ENCODE results near the gene TRPM8.

TRPM8 gene

DNA sequence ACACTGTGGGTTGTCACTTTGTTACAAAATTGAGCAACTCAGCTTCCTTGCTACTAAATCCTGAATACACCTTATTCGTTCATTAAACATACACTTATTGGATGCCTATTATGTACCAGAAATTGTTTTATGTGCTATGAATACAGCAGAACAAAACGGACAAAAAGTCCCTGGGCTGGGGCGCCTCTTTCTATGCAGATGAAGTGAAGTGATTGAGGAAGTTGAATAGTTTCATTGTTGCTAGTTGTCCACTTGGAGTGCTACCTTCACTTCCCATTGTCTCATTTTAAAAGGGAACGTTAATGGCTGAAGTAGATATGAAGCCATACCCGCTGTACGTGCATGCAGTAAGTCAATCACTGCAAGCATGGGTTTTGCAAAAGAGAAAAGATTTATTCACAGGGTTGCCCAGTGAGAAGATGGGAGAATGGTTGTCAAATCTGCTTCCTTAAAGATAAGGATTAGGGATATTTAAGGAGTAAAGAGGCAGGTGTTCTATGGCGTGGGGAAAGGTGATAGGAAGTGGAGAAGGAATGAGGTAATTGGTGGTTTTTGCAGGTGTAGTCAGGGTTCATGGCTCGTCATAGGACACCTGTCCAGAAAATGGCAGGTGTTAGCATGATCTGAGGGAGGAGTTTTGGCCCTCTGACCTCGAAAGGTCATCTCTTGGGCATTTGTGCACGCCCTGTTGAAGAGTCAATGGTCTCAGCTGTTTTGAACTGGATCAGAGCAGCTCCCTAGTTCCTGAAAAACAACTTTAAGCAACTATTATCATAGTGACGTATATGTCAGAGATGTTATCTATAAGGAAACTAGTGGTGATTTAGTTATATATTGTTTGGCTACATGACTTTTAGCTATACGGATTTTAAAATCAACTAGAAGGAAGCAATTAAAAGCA is 23.5 kb downstream of the TRPM8 start:
- Mint-ChIP-seq H3K4me1 (no peaks in the 10 kb centered on the region), H3K36me3 (ENCODE audit: low read depth) (no peaks in the 10 kb centered on the region), H3K27ac (no peak overlapping the region), H3K4me3 (no peak overlapping the region), H3K27me3 (ENCODE audit: low read depth, poor library complexity) (peaks cover 42% of the 10 kb centered on the region), H3K9me3 (peaks cover 13% of the 10 kb centered on the region)
- DNase-seq: no peak
- TF ChIP-seq CTCF (IDR thresholded peaks at IDR 0.05): no peak

DNA sequence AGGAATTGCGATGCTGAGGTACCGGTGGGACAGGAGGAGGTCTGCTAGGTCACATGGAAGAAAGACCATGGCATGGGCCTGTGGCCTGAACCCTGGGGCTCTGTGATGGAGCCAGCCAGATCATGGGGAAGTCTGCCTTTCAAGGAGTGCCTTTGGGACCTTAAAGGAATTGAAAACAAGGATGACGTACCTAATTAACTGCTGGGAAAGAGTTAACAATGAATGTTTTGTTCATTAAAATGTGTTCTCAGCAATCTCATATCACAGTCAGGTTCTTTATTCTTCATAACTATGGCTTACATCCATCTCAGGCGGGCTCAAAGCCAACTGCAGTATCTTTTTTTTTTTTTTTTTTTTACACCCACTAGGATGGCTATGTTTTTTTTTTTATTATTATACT is 25.6 kb downstream of the TRPM8 start:
- Mint-ChIP-seq H3K4me1 (no peaks in the 10 kb centered on the region), H3K9me3 (peaks cover 13% of the 10 kb centered on the region), H3K27me3 (ENCODE audit: low read depth, poor library complexity) (peaks cover 42% of the 10 kb centered on the region), H3K36me3 (ENCODE audit: low read depth) (no peaks in the 10 kb centered on the region), H3K27ac (no peak overlapping the region), H3K4me3 (no peak overlapping the region)
- DNase-seq: no peak
- no peak for TF ChIP-seq CTCF (IDR thresholded peaks at IDR 0.05)

GRCh38 chr2:233944269-233944668 is 27.1 kb downstream of the TRPM8 start:
- TF ChIP-seq CTCF (IDR thresholded peaks at IDR 0.05): no peak
- H3K4me1 Mint-ChIP-seq: no peaks in the 10 kb centered on the region
- H3K36me3 Mint-ChIP-seq (ENCODE audit: low read depth): no peaks in the 10 kb centered on the region
- H3K9me3 Mint-ChIP-seq: peaks cover 13% of the 10 kb centered on the region
- H3K27me3 Mint-ChIP-seq (ENCODE audit: low read depth, poor library complexity): peaks cover 36% of the 10 kb centered on the region
- no peak overlapping the region for H3K27ac Mint-ChIP-seq
- H3K4me3 Mint-ChIP-seq: no peak overlapping the region
- no peak for DNase-seq

DNA sequence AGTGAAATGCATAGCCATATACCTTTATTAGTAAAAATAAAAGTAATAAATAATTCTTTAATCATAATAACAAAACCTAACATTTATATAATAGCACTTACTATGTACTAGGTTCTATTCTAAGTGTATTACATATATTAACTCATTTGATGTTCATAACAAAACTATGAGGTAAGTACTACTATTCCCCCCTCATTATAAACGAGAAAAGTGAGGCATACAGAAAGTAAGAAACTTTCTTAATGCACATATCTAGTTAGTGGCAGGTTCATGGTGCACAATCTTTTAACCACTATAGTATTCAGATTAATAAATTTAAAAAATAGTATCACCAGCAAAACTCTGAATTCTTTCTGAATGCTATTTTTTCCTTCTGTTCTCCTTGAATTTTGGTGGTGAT is 27.5 kb downstream of the TRPM8 start:
- Mint-ChIP-seq H3K27me3 (ENCODE audit: low read depth, poor library complexity) (peaks cover 33% of the 10 kb centered on the region), H3K4me1 (no peaks in the 10 kb centered on the region), H3K4me3 (no peak overlapping the region), H3K9me3 (peaks cover 13% of the 10 kb centered on the region), H3K27ac (no peak overlapping the region), H3K36me3 (ENCODE audit: low read depth) (no peaks in the 10 kb centered on the region)
- no peak for DNase-seq
- TF ChIP-seq CTCF (IDR thresholded peaks at IDR 0.05): no peak

GRCh38 chr2:233945146-233945545 is 28.0 kb downstream of the TRPM8 start:
- Mint-ChIP-seq H3K27ac (no peak overlapping the region), H3K27me3 (ENCODE audit: low read depth, poor library complexity) (peaks cover 30% of the 10 kb centered on the region), H3K4me3 (no peak overlapping the region), H3K4me1 (no peaks in the 10 kb centered on the region), H3K9me3 (peaks cover 13% of the 10 kb centered on the region), H3K36me3 (ENCODE audit: low read depth) (no peaks in the 10 kb centered on the region)
- DNase-seq: no peak
- TF ChIP-seq CTCF (IDR thresholded peaks at IDR 0.05): no peak
